Neutrophil (primary cell): ENCODE measurements around the gene DOCK9.

Source experiments
- H3K27ac ChIP-seq: fragments of 200-600 bp; sonication (generic); 2 replicates; pipeline ENCODE4 v1.5.1; 2016; ENCODE audit warnings: mild to moderate bottlenecking, moderate library complexity
- H3K27me3 ChIP-seq: fragments of 200-600 bp; sonication (generic); 2 replicates; pipeline ENCODE4 v1.6.0; 2016; ENCODE audit warnings: mild to moderate bottlenecking
- H3K36me3 ChIP-seq: fragments of 200-600 bp; sonication (generic); 2 replicates; pipeline ENCODE4 v1.5.1; 2017
- H3K4me1 ChIP-seq, 2 experiments: fragments of 200-600 bp in 1 of 2; sonication (generic) in 1 of 2; 1 replicate in 1 of 2; 2 replicates in 1 of 2; pipeline versions ENCODE4 v1.5.1 to v1.6.1; 2013 to 2016; ENCODE audit warnings: low read depth in 1 of 2, low read length in 1 of 2, mild to moderate bottlenecking in 1 of 2, moderate library complexity in 1 of 2; ENCODE audit not compliant: control insufficient read depth in 1 of 2, insufficient read depth in 1 of 2
- H3K4me3 ChIP-seq, 2 experiments: fragments of 200-600 bp in 1 of 2; sonication (generic) in 1 of 2; 1 replicate in 1 of 2; 2 replicates in 1 of 2; pipeline ENCODE4 v1.5.1; 2013 to 2016; ENCODE audit warnings: low read depth in 1 of 2, low read length in 1 of 2, mild to moderate bottlenecking in 1 of 2, moderate library complexity in 1 of 2
- H3K9me3 ChIP-seq: fragments of 200-600 bp; sonication (generic); 2 replicates; pipeline ENCODE4 v1.5.1; 2016
- TF ChIP-seq, protein P1 (sequence below): fragments of 200-600 bp; sonication (generic); IDR thresholded peaks from 2 replicates; pipeline ENCODE4 v1.5.1; 2016; ENCODE audit warnings: antibody characterized with exemption

The DOCK9 gene

DNA sequence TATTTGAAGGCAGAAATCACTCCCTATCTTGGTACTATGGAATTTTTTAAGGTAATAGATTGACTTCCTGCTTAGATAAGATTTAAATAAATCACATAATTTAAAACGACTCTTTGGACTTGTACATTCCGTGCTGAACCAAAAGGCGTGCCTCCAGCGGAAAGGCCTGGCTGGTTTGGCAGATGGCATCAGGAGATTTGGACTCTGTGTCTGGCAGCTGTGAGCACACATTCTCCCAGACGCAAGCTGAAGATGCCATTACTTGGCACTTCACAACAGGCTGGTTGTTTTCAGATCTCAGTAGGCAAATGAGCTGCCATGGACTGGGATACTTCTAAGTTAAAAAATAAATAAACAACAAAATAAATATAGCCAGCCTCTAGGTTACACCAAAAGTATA, 120.9 kb downstream of the DOCK9 start:
- no peak overlapping the region for H3K27ac ChIP-seq
- H3K27me3 ChIP-seq = peaks cover 29% of the 10 kb centered on the region
- no peak overlapping the region for H3K4me3 ChIP-seq
- TF ChIP-seq, protein P1, sequence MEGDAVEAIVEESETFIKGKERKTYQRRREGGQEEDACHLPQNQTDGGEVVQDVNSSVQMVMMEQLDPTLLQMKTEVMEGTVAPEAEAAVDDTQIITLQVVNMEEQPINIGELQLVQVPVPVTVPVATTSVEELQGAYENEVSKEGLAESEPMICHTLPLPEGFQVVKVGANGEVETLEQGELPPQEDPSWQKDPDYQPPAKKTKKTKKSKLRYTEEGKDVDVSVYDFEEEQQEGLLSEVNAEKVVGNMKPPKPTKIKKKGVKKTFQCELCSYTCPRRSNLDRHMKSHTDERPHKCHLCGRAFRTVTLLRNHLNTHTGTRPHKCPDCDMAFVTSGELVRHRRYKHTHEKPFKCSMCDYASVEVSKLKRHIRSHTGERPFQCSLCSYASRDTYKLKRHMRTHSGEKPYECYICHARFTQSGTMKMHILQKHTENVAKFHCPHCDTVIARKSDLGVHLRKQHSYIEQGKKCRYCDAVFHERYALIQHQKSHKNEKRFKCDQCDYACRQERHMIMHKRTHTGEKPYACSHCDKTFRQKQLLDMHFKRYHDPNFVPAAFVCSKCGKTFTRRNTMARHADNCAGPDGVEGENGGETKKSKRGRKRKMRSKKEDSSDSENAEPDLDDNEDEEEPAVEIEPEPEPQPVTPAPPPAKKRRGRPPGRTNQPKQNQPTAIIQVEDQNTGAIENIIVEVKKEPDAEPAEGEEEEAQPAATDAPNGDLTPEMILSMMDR = no peak
- no peaks in the 10 kb centered on the region for H3K4me1 ChIP-seq
- no peaks in the 10 kb centered on the region for H3K9me3 ChIP-seq
- no peaks in the 10 kb centered on the region for H3K36me3 ChIP-seq

DNA sequence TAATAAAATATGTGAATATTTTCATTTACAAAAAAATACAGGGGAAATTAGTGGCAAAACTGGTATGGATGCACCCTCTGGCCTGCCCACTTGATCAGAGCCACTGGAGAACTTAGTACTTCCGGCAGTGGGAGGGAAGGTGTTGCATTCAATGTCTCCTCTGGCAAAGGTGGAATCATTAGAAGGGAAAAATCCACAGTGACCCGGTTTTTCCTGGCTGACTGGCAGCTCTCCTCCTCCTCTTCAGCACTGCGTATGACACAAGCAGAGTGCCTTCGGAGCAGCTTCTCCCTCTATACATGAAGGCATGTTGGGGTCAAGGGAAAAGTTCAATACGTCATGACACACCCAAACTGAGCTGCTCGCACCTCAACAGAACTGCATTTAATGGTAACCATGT, 123.4 kb downstream of the DOCK9 start:
- H3K27ac ChIP-seq = no peak overlapping the region
- H3K4me1 ChIP-seq = no peaks in the 10 kb centered on the region
- peaks cover 17% of the 10 kb centered on the region for H3K27me3 ChIP-seq
- no peak overlapping the region for H3K4me3 ChIP-seq
- H3K36me3 ChIP-seq = no peaks in the 10 kb centered on the region
- no peaks in the 10 kb centered on the region for H3K9me3 ChIP-seq
- TF ChIP-seq, protein P1 = no peak

DNA sequence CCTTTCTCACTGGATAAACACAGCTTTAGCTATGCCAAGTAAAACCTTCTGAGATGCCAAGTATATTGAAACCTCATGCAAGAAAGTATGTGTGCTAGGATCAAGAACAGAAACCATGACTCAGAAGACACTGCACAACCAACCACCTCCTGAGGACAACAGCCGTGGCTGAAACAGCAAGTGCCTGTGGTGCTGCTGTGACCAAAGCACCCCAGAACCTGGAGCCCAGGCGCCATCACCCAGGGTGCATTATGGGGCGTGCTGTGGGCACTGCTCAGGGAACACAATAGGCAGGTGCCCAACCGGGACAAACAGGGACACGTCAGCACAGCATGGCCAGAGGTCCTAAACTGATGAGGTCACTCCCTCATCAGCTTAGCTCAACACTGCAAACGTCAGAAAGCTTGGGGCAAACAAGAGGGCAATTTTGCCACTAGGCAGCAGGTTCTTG, 124.1 kb downstream of the DOCK9 start:
- Histone ChIP-seq H3K36me3 (no peaks in the 10 kb centered on the region), H3K4me1 (no peaks in the 10 kb centered on the region), H3K4me3 (no peak overlapping the region), H3K9me3 (no peaks in the 10 kb centered on the region), H3K27ac (no peak overlapping the region), H3K27me3 (peaks cover 10% of the 10 kb centered on the region)
- TF ChIP-seq, protein P1 = no peak

DNA sequence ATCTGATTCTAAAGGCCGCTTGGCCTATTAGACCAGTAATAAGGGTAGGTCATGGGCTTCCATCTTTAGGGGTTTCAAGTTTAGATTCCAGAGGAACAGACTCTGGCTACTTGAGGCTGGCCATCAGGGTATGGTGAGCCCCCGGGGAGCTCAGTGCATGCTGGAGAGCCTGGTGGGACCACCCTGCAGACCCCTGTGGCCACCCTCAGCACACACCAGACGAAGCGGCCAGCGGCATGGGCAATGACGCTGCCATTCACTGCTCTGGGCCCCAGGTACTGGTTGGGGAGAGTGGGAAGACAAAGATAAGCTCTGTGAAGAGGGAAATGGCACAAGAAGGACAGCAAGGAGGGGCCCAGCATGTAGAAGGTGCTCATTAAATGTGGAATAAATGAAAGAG, 126.6 kb downstream of the DOCK9 start:
- no peaks in the 10 kb centered on the region for H3K36me3 ChIP-seq
- H3K27ac ChIP-seq = no peak overlapping the region
- H3K4me1 ChIP-seq = no peaks in the 10 kb centered on the region
- TF ChIP-seq, protein P1 = no peak
- H3K9me3 ChIP-seq = no peaks in the 10 kb centered on the region
- H3K27me3 ChIP-seq = peaks cover 15% of the 10 kb centered on the region
- H3K4me3 ChIP-seq = no peak overlapping the region

DNA sequence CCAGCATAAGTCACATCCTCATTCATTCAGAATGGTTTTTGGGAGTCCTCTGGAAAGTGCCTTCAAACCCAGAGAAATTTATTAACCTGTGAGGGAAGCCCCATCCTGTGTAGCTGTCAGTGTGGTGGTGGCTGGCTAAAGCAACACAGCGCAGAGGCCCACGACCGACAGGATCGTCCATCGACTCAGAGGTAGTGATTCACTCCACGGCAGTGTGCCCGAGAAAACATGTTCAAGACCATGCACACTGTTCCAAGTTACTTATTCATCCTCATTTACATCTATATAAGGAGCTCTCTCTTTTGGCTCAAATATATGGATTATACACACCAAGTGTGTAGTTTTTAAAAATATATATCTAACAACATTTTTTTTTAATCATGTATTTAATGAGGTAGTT, 129.1 kb downstream of the DOCK9 start:
- H3K36me3 ChIP-seq = no peaks in the 10 kb centered on the region
- no peak overlapping the region for H3K4me3 ChIP-seq
- H3K9me3 ChIP-seq = no peaks in the 10 kb centered on the region
- TF ChIP-seq, protein P1 = no peak
- no peak overlapping the region for H3K27ac ChIP-seq
- peaks cover 38% of the 10 kb centered on the region for H3K27me3 ChIP-seq
- H3K4me1 ChIP-seq = no peaks in the 10 kb centered on the region

DNA sequence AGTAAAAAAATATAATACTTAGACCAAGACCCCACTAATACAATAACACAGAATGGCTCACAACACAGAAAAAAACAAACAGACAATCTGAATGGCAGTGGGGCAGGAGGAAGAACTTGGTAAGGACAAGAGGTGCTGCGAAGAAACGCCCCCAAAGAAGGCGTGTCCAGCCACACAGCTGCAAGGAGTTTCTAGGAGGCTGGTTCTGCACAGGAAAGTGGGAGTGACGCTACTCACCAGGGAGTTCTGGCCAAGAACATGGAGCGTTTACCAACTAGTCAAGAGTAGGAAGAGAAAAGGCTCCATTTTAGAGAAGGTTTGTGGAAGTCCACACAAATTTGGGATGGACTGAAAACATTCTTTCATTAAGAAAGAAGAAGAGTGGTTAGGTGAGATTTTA, 130.1 kb downstream of the DOCK9 start:
- TF ChIP-seq, protein P1 = no peak
- Histone ChIP-seq H3K4me1 (no peaks in the 10 kb centered on the region), H3K27me3 (peaks cover 41% of the 10 kb centered on the region), H3K9me3 (no peaks in the 10 kb centered on the region), H3K4me3 (no peak overlapping the region), H3K36me3 (no peaks in the 10 kb centered on the region), H3K27ac (no peak overlapping the region)
